Endothelial cell of umbilical vein (primary cell): ENCODE measurements around the gene MFAP2.

Experiments used
- EZH2 ChIP-seq: IDR thresholded peaks from 2 replicates; pipeline ENCODE4 v1.6.1; 2012; ENCODE audit warnings: borderline replicate concordance, low read depth, mild to moderate bottlenecking, moderate library complexity, low read length, inconsistent platforms; ENCODE audit not compliant: severe bottlenecking
- JUN ChIP-seq: IDR thresholded peaks from 2 replicates; pipeline ENCODE4 v1.6.1; 2011; ENCODE audit warnings: borderline replicate concordance, low read depth; ENCODE audit not compliant: insufficient read length, insufficient read depth
- POLR2A ChIP-seq: IDR thresholded peaks from 2 replicates; pipeline ENCODE4 v1.6.1; 2012; ENCODE audit warnings: low read depth, mild to moderate bottlenecking, control low read depth, low read length
- POLR2AphosphoS5 ChIP-seq: IDR thresholded peaks from 2 replicates; pipeline ENCODE4 v1.6.1; 2012; ENCODE audit warnings: low read depth, mild to moderate bottlenecking, control low read depth, low read length, moderate library complexity; ENCODE audit not compliant: insufficient read depth
- TF ChIP-seq, protein P1 (sequence below), 2 donors: IDR thresholded peaks; 1 replicate in 1 of 2; 2 replicates in 1 of 2; pipeline ENCODE4 v1.5.1; 2011; ENCODE audit warnings: low read length in 2 of 2, mild to moderate bottlenecking in 2 of 2, moderate library complexity in 2 of 2, control low read depth in 1 of 2, inconsistent platforms in 1 of 2, low read depth in 1 of 2; ENCODE audit not compliant: insufficient read depth in 1 of 2; ENCODE audit errors: extremely low read depth in 1 of 2
- TF ChIP-seq, protein P2 (sequence below): IDR thresholded peaks from 2 replicates; pipeline ENCODE4 v1.6.1; 2011; ENCODE audit not compliant: insufficient read depth, insufficient read length

DNA sequence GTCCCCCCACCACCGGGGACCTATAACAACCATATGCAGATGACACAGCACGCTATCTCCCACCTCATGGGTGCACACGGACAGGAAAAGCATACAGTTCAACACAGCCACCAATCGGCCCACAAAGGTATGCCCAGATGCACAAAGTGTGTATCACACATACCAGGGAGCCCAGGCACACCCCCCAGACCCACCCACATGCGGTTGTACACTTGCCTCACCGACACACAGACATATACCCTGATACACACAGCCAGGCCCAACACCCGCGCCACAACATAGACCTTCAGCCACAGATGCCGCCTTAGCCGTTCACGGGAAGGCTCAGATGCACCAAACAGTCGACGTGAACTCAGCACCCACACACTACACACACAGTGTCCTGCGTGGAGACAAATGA, 53.2 kb downstream of the MFAP2 start:
- no peak for TF ChIP-seq POLR2A
- TF ChIP-seq POLR2AphosphoS5 = no peak
- TF ChIP-seq, protein P1, sequence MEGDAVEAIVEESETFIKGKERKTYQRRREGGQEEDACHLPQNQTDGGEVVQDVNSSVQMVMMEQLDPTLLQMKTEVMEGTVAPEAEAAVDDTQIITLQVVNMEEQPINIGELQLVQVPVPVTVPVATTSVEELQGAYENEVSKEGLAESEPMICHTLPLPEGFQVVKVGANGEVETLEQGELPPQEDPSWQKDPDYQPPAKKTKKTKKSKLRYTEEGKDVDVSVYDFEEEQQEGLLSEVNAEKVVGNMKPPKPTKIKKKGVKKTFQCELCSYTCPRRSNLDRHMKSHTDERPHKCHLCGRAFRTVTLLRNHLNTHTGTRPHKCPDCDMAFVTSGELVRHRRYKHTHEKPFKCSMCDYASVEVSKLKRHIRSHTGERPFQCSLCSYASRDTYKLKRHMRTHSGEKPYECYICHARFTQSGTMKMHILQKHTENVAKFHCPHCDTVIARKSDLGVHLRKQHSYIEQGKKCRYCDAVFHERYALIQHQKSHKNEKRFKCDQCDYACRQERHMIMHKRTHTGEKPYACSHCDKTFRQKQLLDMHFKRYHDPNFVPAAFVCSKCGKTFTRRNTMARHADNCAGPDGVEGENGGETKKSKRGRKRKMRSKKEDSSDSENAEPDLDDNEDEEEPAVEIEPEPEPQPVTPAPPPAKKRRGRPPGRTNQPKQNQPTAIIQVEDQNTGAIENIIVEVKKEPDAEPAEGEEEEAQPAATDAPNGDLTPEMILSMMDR (IDR thresholded peaks at IDR 0.05; ENCODE audit: extremely low read depth in 1 of 2, insufficient read depth in 1 of 2, low read depth in 1 of 2, low read length in 2 of 2) = no peak
- TF ChIP-seq, protein P2, sequence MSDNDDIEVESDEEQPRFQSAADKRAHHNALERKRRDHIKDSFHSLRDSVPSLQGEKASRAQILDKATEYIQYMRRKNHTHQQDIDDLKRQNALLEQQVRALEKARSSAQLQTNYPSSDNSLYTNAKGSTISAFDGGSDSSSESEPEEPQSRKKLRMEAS = no peak
- no peak for TF ChIP-seq JUN
- TF ChIP-seq EZH2 = no peak
